NCI-H460 (cell line): ENCODE results near the gene WNT16. TPM values are rescaled to one million over a fixed set of nuclear protein-coding genes. Genes with fewer than 3 reads are reported as not detected.
"Not testable (repeated sequence)": the region's sequence is repeated elsewhere in the genome, so short reads cannot be mapped to it uniquely, and the experiment has no call there.

Experiments used
- DNase-seq: peaks from one replicate; pipeline ENCODE4 v3.0.0-alpha.2; 2016; ENCODE audit warnings: low read depth; ENCODE audit errors: extremely low read depth
- polyA plus RNA-seq: library from polyadenylated mRNA; depleted of rRNA; stranded (reverse); fragments of >200 nt; gene quantifications from 2 replicates; pipeline ENCODE4 v1.2.3, GENCODE V29; 2014; cell fraction: nucleus; rRNA removed
- total RNA-seq: library from RNA; depleted of rRNA; stranded (reverse); fragments of >200 nt; shearing (Covaris generic); gene quantifications from 2 replicates; pipeline ENCODE4 v1.2.3, GENCODE V29; 2014; rRNA removed

Gene WNT16
- not detected in 2 replicates for total RNA-seq
- polyA plus RNA-seq: not detected in 2 replicates

GRCh38 chr7:121328508-121329190 is at the start of gene WNT16:
TSS of gene WNT16 (plus strand) at chr7:121329000. CDS start at chr7:121329293, 293 bp downstream.
- no peak for DNase-seq

- DNase-seq: no peak
Measured at GRCh38 chr7:121279060-121279620, 49.7 kb upstream of the WNT16 start.

- no peak for DNase-seq
Measured at GRCh38 chr7:121279822-121280221, 49.0 kb upstream of the WNT16 start.

GRCh38 chr7:121280656-121281055 is 48.1 kb upstream of the WNT16 start:
- no peak for DNase-seq

GRCh38 chr7:121282129-121282528 is 46.7 kb upstream of the WNT16 start:
- DNase-seq: no peak

- DNase-seq: no peak
Measured at GRCh38 chr7:121285066-121285667, 43.6 kb upstream of the WNT16 start.

- DNase-seq: no peak
Measured at GRCh38 chr7:121286186-121286585, 42.6 kb upstream of the WNT16 start.

- no peak for DNase-seq
Measured at GRCh38 chr7:121286742-121287734, 41.8 kb upstream of the WNT16 start.

- no peak for DNase-seq
Measured at GRCh38 chr7:121288894-121289293, 39.9 kb upstream of the WNT16 start.

GRCh38 chr7:121289930-121290329 is 38.9 kb upstream of the WNT16 start:
- DNase-seq: not testable (repeated sequence)

- DNase-seq: no peak
Measured at GRCh38 chr7:121294448-121294992, 34.3 kb upstream of the WNT16 start.

GRCh38 chr7:121297843-121298242 is 31.0 kb upstream of the WNT16 start:
- DNase-seq: no peak

GRCh38 chr7:121298831-121299239 is 30.0 kb upstream of the WNT16 start:
- DNase-seq: no peak

- DNase-seq: no peak
Measured at GRCh38 chr7:121300685-121301420, 27.9 kb upstream of the WNT16 start.

GRCh38 chr7:121301446-121302213 is 27.2 kb upstream of the WNT16 start:
- no peak for DNase-seq

GRCh38 chr7:121302214-121302745 is 26.5 kb upstream of the WNT16 start:
- no peak for DNase-seq

GRCh38 chr7:121303422-121304101 is 25.2 kb upstream of the WNT16 start:
- no peak for DNase-seq

GRCh38 chr7:121304102-121304658 is 24.6 kb upstream of the WNT16 start:
- DNase-seq: no peak
